ENCODE data around the gene TTF1. TPM values are rescaled to one million over a fixed set of nuclear protein-coding genes. Genes with fewer than 3 reads are reported as not detected.

Gene TTF1, protein sequence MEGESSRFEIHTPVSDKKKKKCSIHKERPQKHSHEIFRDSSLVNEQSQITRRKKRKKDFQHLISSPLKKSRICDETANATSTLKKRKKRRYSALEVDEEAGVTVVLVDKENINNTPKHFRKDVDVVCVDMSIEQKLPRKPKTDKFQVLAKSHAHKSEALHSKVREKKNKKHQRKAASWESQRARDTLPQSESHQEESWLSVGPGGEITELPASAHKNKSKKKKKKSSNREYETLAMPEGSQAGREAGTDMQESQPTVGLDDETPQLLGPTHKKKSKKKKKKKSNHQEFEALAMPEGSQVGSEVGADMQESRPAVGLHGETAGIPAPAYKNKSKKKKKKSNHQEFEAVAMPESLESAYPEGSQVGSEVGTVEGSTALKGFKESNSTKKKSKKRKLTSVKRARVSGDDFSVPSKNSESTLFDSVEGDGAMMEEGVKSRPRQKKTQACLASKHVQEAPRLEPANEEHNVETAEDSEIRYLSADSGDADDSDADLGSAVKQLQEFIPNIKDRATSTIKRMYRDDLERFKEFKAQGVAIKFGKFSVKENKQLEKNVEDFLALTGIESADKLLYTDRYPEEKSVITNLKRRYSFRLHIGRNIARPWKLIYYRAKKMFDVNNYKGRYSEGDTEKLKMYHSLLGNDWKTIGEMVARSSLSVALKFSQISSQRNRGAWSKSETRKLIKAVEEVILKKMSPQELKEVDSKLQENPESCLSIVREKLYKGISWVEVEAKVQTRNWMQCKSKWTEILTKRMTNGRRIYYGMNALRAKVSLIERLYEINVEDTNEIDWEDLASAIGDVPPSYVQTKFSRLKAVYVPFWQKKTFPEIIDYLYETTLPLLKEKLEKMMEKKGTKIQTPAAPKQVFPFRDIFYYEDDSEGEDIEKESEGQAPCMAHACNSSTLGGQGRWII
- 24.9 TPM for total RNA-seq
- 29.9 TPM for polyA plus RNA-seq
- long read RNA-seq, donor 1, partial matches to known transcripts = 0 of 1 reads
- long read RNA-seq, donor 1, other reads (novel, unspliced or antisense) = 0 of 1 reads
- long read RNA-seq, donor 2 = 0 reads
- long read RNA-seq, donor 3, partial matches to known transcripts = 11 of 14 reads
- long read RNA-seq, donor 3, other reads (novel, unspliced or antisense) = 0 of 14 reads
- long read RNA-seq, donor 4, partial matches to known transcripts = 8 of 8 reads
- long read RNA-seq, donor 4, other reads (novel, unspliced or antisense) = 0 of 8 reads
- long read RNA-seq, donor 5, partial matches to known transcripts = 14 of 15 reads
- long read RNA-seq, donor 5, other reads (novel, unspliced or antisense) = 0 of 15 reads
- long read RNA-seq, donor 6, partial matches to known transcripts = 17 of 20 reads
- long read RNA-seq, donor 6, other reads (novel, unspliced or antisense) = 0 of 20 reads
- long read RNA-seq, donor 7, partial matches to known transcripts = 16 of 16 reads
- long read RNA-seq, donor 7, other reads (novel, unspliced or antisense) = 0 of 16 reads
- long read RNA-seq, donor 8 = 0 reads
- long read RNA-seq, donor 9, partial matches to known transcripts = 36 of 37 reads
- long read RNA-seq, donor 9, other reads (novel, unspliced or antisense) = 0 of 37 reads
- long read RNA-seq, donor 10, partial matches to known transcripts = 6 of 6 reads
- long read RNA-seq, donor 10, other reads (novel, unspliced or antisense) = 0 of 6 reads

- Histone ChIP-seq H3K36me3 (ENCODE audit: control insufficient read depth in 2 of 2, insufficient read depth in 2 of 2, low read length in 1 of 2) (peaks cover 11 to 16% of the 10 kb centered on the region in 2 donors), H3K9me3 (ENCODE audit: control insufficient read depth in 2 of 2, insufficient read depth in 1 of 2, low read length in 1 of 2) (peaks cover 0 to 3% of the 10 kb centered on the region in 2 donors), H3K27me3 (ENCODE audit: control insufficient read depth in 2 of 2, insufficient read depth in 1 of 2, low read length in 1 of 2) (peaks cover 26 to 32% of the 10 kb centered on the region in 2 donors), H3K4me1 (ENCODE audit: control insufficient read depth in 2 of 2, insufficient read depth in 2 of 2, low read length in 2 of 2) (peaks cover 35 to 51% of the 10 kb centered on the region in 2 donors), H3K27ac (ENCODE audit: low read depth in 1 of 2, low read length in 1 of 2) (peak within 1 kb of the TSS; percentile 50 to 58), H3K4me3 (ENCODE audit: low read length in 2 of 2) (peak within 1 kb of the TSS; percentile 75 to 84)
- 3% methylated on average over 33 of the region's 33 CpGs for WGBS
- peak; percentile 80 to 97 (median 94) for DNase-seq (ENCODE audit: low read depth in 6 of 9, low spot score in 9 of 9)
Observed at GRCh38 chr9:132406554-132407122, at the start of gene TTF1. TTF1 (minus strand) TSS chr9:132406840; CDS start chr9:132402821, 4,019 bp downstream.

GRCh38 chr9:132456241-132456640, 49.6 kb upstream of the TTF1 start:
- Histone ChIP-seq H3K4me3 (ENCODE audit: low read length in 2 of 2) (no peak overlapping the region), H3K27me3 (ENCODE audit: control insufficient read depth in 2 of 2, insufficient read depth in 1 of 2, low read length in 1 of 2) (peaks cover 0 to 13% of the 10 kb centered on the region in 2 donors), H3K27ac (ENCODE audit: low read depth in 1 of 2, low read length in 1 of 2) (no peak overlapping the region), H3K4me1 (ENCODE audit: control insufficient read depth in 2 of 2, insufficient read depth in 2 of 2, low read length in 2 of 2) (no peaks in the 10 kb centered on the region), H3K9me3 (ENCODE audit: control insufficient read depth in 2 of 2, insufficient read depth in 1 of 2, low read length in 1 of 2) (no peaks in the 10 kb centered on the region), H3K36me3 (ENCODE audit: control insufficient read depth in 2 of 2, insufficient read depth in 2 of 2, low read length in 1 of 2) (no peaks in the 10 kb centered on the region)
- no peak for DNase-seq (ENCODE audit: low read depth in 6 of 9, low spot score in 9 of 9)
- WGBS = 94% methylated on average over 8 of the region's 8 CpGs

- 83% methylated on average over 10 of the region's 10 CpGs for WGBS
- Histone ChIP-seq H3K36me3 (ENCODE audit: control insufficient read depth in 2 of 2, insufficient read depth in 2 of 2, low read length in 1 of 2) (no peaks in the 10 kb centered on the region), H3K9me3 (ENCODE audit: control insufficient read depth in 2 of 2, insufficient read depth in 1 of 2, low read length in 1 of 2) (no peaks in the 10 kb centered on the region), H3K4me3 (ENCODE audit: low read length in 2 of 2) (no peak overlapping the region), H3K4me1 (ENCODE audit: control insufficient read depth in 2 of 2, insufficient read depth in 2 of 2, low read length in 2 of 2) (no peaks in the 10 kb centered on the region), H3K27me3 (ENCODE audit: control insufficient read depth in 2 of 2, insufficient read depth in 1 of 2, low read length in 1 of 2) (peaks cover 2 to 8% of the 10 kb centered on the region in 2 donors), H3K27ac (ENCODE audit: low read depth in 1 of 2, low read length in 1 of 2) (no peak overlapping the region)
- no peak for DNase-seq (ENCODE audit: low read depth in 6 of 9, low spot score in 9 of 9)
Observed at GRCh38 chr9:132451276-132451675, 44.6 kb upstream of the TTF1 start.

- peaks cover 0 to 5% of the 10 kb centered on the region in 2 donors for H3K9me3 ChIP-seq (ENCODE audit: control insufficient read depth in 2 of 2, insufficient read depth in 1 of 2, low read length in 1 of 2)
- DNase-seq (ENCODE audit: low read depth in 6 of 9, low spot score in 9 of 9) = no peak
- H3K4me1 ChIP-seq (ENCODE audit: control insufficient read depth in 2 of 2, insufficient read depth in 2 of 2, low read length in 2 of 2) = no peaks in the 10 kb centered on the region
- WGBS = 90% methylated on average over 4 of the region's 4 CpGs
- no peak overlapping the region for H3K27ac ChIP-seq (ENCODE audit: low read depth in 1 of 2, low read length in 1 of 2)
- H3K36me3 ChIP-seq (ENCODE audit: control insufficient read depth in 2 of 2, insufficient read depth in 2 of 2, low read length in 1 of 2) = no peaks in the 10 kb centered on the region
- no peak overlapping the region for H3K4me3 ChIP-seq (ENCODE audit: low read length in 2 of 2)
- H3K27me3 ChIP-seq (ENCODE audit: control insufficient read depth in 2 of 2, insufficient read depth in 1 of 2, low read length in 1 of 2) = peaks cover 6 to 15% of the 10 kb centered on the region in 2 donors
Observed at GRCh38 chr9:132447902-132448301, 41.3 kb upstream of the TTF1 start.

GRCh38 chr9:132447346-132447745, 40.7 kb upstream of the TTF1 start:
- no peak overlapping the region for H3K27ac ChIP-seq (ENCODE audit: low read depth in 1 of 2, low read length in 1 of 2)
- peaks cover 6 to 14% of the 10 kb centered on the region in 2 donors for H3K27me3 ChIP-seq (ENCODE audit: control insufficient read depth in 2 of 2, insufficient read depth in 1 of 2, low read length in 1 of 2)
- WGBS = 67% methylated on average over 20 of the region's 20 CpGs
- H3K36me3 ChIP-seq (ENCODE audit: control insufficient read depth in 2 of 2, insufficient read depth in 2 of 2, low read length in 1 of 2) = no peaks in the 10 kb centered on the region
- DNase-seq (ENCODE audit: low read depth in 6 of 9, low spot score in 9 of 9) = no peak
- no peaks in the 10 kb centered on the region for H3K4me1 ChIP-seq (ENCODE audit: control insufficient read depth in 2 of 2, insufficient read depth in 2 of 2, low read length in 2 of 2)
- peaks cover 0 to 5% of the 10 kb centered on the region in 2 donors for H3K9me3 ChIP-seq (ENCODE audit: control insufficient read depth in 2 of 2, insufficient read depth in 1 of 2, low read length in 1 of 2)
- H3K4me3 ChIP-seq (ENCODE audit: low read length in 2 of 2) = no peak overlapping the region

DNA sequence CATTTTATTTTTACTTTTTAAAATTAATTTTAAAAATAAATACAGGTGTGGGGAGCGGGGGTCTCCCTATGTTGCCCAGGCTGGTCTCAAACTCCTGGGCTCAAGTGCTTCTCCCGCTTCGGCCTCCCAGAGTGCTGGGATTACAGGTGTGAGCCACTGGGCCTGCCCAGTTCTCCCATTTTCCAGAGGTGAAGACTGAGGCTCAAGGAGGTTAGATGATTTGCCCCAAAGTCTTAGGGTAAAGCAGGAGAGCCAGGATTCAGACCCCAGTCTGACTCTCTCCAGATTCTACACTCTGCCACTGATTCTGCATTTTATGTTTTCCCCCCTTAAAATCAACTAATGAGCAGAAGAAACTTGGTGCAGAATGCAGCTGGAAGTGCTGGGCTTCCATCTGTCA, 40.2 kb upstream of the TTF1 start:
- Histone ChIP-seq H3K4me1 (ENCODE audit: control insufficient read depth in 2 of 2, insufficient read depth in 2 of 2, low read length in 2 of 2) (no peaks in the 10 kb centered on the region), H3K9me3 (ENCODE audit: control insufficient read depth in 2 of 2, insufficient read depth in 1 of 2, low read length in 1 of 2) (peaks cover 0 to 5% of the 10 kb centered on the region in 2 donors), H3K4me3 (ENCODE audit: low read length in 2 of 2) (no peak overlapping the region), H3K27ac (ENCODE audit: low read depth in 1 of 2, low read length in 1 of 2) (no peak overlapping the region), H3K27me3 (ENCODE audit: control insufficient read depth in 2 of 2, insufficient read depth in 1 of 2, low read length in 1 of 2) (peaks cover 6 to 15% of the 10 kb centered on the region in 2 donors), H3K36me3 (ENCODE audit: control insufficient read depth in 2 of 2, insufficient read depth in 2 of 2, low read length in 1 of 2) (no peaks in the 10 kb centered on the region)
- no peak for DNase-seq (ENCODE audit: low read depth in 6 of 9, low spot score in 9 of 9)
- WGBS = 97% methylated on average over 3 of the region's 3 CpGs

DNA sequence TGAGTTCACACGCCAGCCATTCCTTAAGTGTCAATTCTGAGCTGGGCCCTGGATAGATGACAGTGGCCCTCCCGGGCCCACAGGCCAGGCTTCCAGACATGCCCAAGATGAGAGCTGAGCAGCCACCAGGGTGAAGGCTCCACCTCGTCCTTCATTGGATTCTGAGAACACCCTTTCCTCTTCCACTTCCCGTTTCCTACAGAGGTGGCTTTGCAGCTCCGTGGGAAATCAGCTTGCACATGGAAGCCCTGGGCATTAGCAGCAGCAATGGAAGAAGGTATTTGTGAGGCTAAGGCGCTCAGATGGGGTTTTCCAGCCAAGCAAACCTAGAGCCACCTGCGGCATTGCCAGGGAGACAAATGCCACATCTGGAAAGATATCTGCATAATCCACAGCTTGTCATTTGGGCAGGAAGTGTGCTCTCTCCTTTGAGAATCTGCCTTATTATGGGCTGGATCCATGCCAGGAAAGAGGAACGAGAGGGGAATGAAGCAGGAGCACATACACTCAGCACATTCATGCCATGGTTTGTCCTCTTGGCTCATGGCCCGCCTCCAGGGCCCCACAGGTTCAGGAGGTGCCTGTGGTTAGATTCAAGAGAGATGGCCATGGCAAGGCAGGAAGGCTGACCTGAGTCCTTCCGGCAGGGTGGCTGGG, 37.4 kb upstream of the TTF1 start:
- Histone ChIP-seq H3K27me3 (ENCODE audit: control insufficient read depth in 2 of 2, insufficient read depth in 1 of 2, low read length in 1 of 2) (peaks cover 6 to 29% of the 10 kb centered on the region in 2 donors), H3K27ac (ENCODE audit: low read depth in 1 of 2, low read length in 1 of 2) (no peak overlapping the region), H3K36me3 (ENCODE audit: control insufficient read depth in 2 of 2, insufficient read depth in 2 of 2, low read length in 1 of 2) (no peaks in the 10 kb centered on the region), H3K4me1 (ENCODE audit: control insufficient read depth in 2 of 2, insufficient read depth in 2 of 2, low read length in 2 of 2) (no peaks in the 10 kb centered on the region), H3K4me3 (ENCODE audit: low read length in 2 of 2) (no peak overlapping the region), H3K9me3 (ENCODE audit: control insufficient read depth in 2 of 2, insufficient read depth in 1 of 2, low read length in 1 of 2) (peaks cover 0 to 5% of the 10 kb centered on the region in 2 donors)
- 63% methylated on average over 10 of the region's 10 CpGs for WGBS
- DNase-seq (ENCODE audit: low read depth in 6 of 9, low spot score in 9 of 9) = no peak
